Thoracic aorta (tissue), 2 donors: Measurements from ENCODE around the gene TINAGL1. TPM values are rescaled to one million over a fixed set of nuclear protein-coding genes. Genes with fewer than 3 reads are reported as not detected.

Experiments
- ATAC-seq: fragments of 150-250 bp; one replicate; pipeline ENCODE4 v1.8.0; 2017; ENCODE audit warnings: low read depth; ENCODE audit not compliant: insufficient number of reproducible peaks, low FRiP score
- DNase-seq: peaks from one replicate; pipeline ENCODE4 v3.0.0-alpha.2; 2020; ENCODE audit warnings: low spot score
- H3K27ac ChIP-seq, 2 donors: fragments of 200-600 bp; sonication (generic); 1 replicate in 1 of 2; 2 replicates in 1 of 2; pipeline ENCODE4 v1.5.1; 2016; ENCODE audit warnings: mild to moderate bottlenecking in 2 of 2, moderate library complexity in 2 of 2
- H3K27me3 ChIP-seq: fragments of 200-600 bp; sonication (generic); replicated peaks from 2 replicates; pipeline ENCODE4 v1.6.0; 2016; ENCODE audit warnings: mild to moderate bottlenecking; ENCODE audit not compliant: insufficient read depth
- H3K36me3 ChIP-seq: fragments of 200-600 bp; sonication (generic); one replicate; pipeline ENCODE4 v1.5.1; 2016
- H3K4me1 ChIP-seq, 2 donors: fragments of 200-600 bp; sonication (generic); 1 replicate in 1 of 2; 2 replicates in 1 of 2; pipeline versions ENCODE4 v1.5.1 to v1.6.0; 2016; ENCODE audit warnings: low read depth in 2 of 2, mild to moderate bottlenecking in 1 of 2; ENCODE audit not compliant: control insufficient read depth in 1 of 2
- H3K4me3 ChIP-seq: fragments of 200-600 bp; sonication (generic); 2 replicates; pipeline ENCODE4 v1.5.1; 2016; ENCODE audit warnings: mild to moderate bottlenecking
- H3K9me3 ChIP-seq: fragments of 200-600 bp; sonication (generic); 2 replicates; pipeline ENCODE4 v1.5.1; 2016
- total RNA-seq, 2 donors: library from RNA; depleted of rRNA; stranded (reverse); fragments of >200 nt; gene quantifications; one replicate each; pipeline versions ENCODE4 v1.1.0 to v1.2.3, GENCODE V29; 2016
- TF ChIP-seq, protein P1 (sequence below): fragments of 200-600 bp; sonication (generic); IDR thresholded peaks from one replicate; pipeline ENCODE4 v1.5.1; 2019; ENCODE audit warnings: antibody characterized with exemption

TINAGL1 gene
- total RNA-seq, 2 donors from 2014 or later: 581 to 1,250 TPM

DNA sequence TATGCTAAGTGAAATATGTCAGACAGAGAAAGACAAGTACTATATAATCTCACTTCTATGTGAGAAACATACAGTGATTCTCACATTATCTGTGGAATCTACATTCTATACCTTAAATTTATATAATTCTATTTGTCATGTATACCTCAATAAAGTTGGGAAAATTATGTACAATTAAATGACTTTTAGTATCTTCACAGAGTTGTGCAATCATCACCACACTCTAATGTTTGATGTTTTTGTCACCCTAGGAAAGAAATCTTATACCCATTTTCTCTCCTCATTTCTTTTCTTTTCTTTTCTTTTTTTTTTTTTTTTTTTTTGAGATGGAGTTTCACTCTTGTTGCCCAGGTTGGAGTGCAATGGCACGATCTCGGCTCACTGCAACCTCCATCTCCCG, 37.0 kb upstream of the TINAGL1 start:
- Histone ChIP-seq H3K36me3 (no peaks in the 10 kb centered on the region), H3K27ac (no peak overlapping the region), H3K27me3 (no peaks in the 10 kb centered on the region), H3K4me1 (no peaks in the 10 kb centered on the region), H3K4me3 (no peak overlapping the region), H3K9me3 (peaks cover 9% of the 10 kb centered on the region)
- ATAC-seq (no peak), DNase-seq (no peak)
- TF ChIP-seq, protein P1, sequence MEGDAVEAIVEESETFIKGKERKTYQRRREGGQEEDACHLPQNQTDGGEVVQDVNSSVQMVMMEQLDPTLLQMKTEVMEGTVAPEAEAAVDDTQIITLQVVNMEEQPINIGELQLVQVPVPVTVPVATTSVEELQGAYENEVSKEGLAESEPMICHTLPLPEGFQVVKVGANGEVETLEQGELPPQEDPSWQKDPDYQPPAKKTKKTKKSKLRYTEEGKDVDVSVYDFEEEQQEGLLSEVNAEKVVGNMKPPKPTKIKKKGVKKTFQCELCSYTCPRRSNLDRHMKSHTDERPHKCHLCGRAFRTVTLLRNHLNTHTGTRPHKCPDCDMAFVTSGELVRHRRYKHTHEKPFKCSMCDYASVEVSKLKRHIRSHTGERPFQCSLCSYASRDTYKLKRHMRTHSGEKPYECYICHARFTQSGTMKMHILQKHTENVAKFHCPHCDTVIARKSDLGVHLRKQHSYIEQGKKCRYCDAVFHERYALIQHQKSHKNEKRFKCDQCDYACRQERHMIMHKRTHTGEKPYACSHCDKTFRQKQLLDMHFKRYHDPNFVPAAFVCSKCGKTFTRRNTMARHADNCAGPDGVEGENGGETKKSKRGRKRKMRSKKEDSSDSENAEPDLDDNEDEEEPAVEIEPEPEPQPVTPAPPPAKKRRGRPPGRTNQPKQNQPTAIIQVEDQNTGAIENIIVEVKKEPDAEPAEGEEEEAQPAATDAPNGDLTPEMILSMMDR: no peak

DNA sequence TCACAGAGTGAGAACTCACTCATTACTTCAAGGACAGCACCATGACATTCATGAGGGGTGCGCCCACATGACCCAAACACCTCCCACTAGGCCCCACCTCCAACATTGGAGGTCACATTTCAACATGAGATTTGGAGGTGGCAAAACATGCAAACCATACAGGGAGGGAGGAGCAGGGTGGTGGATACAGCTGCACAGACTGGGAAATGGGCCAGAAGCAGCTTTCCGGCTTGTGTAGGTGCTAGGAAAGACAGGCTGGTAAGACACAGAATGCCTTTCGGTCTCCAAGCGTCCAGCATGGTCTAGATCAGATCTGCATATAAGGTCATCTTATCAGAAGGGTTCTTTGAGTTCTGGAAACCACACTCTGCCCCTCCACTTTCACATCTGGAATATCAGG, 35.1 kb upstream of the TINAGL1 start:
- no peak overlapping the region for H3K27ac ChIP-seq
- ATAC-seq (no peak), DNase-seq (no peak)
- no peak overlapping the region for H3K4me3 ChIP-seq
- TF ChIP-seq, protein P1: no peak
- H3K36me3 ChIP-seq: no peaks in the 10 kb centered on the region
- no peaks in the 10 kb centered on the region for H3K4me1 ChIP-seq
- H3K27me3 ChIP-seq: no peaks in the 10 kb centered on the region
- peaks cover 9% of the 10 kb centered on the region for H3K9me3 ChIP-seq

DNA sequence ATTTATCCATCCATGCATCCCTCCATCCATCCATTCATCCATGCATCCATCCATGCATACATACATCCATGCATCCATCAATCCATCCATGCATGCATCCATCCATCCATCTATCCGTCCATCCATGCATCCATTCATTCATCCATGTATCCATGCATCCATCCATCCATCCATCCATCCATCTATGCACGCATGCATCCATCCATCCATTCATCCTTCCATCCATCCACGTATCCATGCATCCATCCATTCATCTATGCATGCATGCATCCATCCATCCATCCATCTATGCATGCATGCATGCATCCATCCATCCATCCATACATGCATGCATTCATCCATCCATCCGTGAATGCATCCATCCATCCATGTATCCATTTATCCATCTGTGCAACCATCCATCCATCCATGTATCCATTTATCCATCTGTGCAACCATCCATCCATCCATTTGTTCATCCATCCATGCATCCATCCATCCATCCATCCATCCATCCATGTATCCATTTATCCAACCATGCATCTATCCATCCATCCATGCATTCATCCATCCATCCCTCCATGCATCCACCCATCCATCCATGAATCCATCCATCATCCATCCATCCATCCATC, 30.3 kb upstream of the TINAGL1 start:
- peaks cover 9% of the 10 kb centered on the region for H3K9me3 ChIP-seq
- no peaks in the 10 kb centered on the region for H3K36me3 ChIP-seq
- H3K27me3 ChIP-seq: no peaks in the 10 kb centered on the region
- no peak overlapping the region for H3K27ac ChIP-seq
- TF ChIP-seq, protein P1: no peak
- no peak overlapping the region for H3K4me3 ChIP-seq
- peaks cover 9 to 17% of the 10 kb centered on the region in 2 donors for H3K4me1 ChIP-seq
- DNase-seq (no peak), ATAC-seq (no peak)

DNA sequence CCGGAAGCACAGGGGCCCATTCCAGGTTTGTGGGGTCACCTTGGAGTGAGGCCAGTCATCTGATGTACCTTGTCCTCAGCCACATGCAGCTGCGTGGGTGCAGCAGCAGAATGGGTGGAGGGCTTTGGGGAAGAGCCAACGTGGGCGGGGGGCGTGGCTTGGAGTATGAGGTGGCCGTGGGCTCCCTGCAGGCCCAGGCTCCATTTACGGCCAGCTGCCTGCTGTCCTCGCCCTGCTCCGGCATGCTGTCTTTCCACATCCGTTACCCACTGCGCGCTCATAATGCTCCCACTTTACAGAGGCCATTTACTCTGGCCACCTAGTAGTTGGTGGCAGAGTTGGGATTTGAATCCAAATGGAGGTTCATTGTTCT, 27.8 kb upstream of the TINAGL1 start:
- no peaks in the 10 kb centered on the region for H3K36me3 ChIP-seq
- H3K9me3 ChIP-seq: no peaks in the 10 kb centered on the region
- H3K4me1 ChIP-seq: peaks cover 9 to 17% of the 10 kb centered on the region in 2 donors
- H3K27ac ChIP-seq: no peak overlapping the region
- DNase-seq: no peak
- TF ChIP-seq, protein P1: no peak
- no peaks in the 10 kb centered on the region for H3K27me3 ChIP-seq
- no peak overlapping the region for H3K4me3 ChIP-seq
- ATAC-seq: no peak

DNA sequence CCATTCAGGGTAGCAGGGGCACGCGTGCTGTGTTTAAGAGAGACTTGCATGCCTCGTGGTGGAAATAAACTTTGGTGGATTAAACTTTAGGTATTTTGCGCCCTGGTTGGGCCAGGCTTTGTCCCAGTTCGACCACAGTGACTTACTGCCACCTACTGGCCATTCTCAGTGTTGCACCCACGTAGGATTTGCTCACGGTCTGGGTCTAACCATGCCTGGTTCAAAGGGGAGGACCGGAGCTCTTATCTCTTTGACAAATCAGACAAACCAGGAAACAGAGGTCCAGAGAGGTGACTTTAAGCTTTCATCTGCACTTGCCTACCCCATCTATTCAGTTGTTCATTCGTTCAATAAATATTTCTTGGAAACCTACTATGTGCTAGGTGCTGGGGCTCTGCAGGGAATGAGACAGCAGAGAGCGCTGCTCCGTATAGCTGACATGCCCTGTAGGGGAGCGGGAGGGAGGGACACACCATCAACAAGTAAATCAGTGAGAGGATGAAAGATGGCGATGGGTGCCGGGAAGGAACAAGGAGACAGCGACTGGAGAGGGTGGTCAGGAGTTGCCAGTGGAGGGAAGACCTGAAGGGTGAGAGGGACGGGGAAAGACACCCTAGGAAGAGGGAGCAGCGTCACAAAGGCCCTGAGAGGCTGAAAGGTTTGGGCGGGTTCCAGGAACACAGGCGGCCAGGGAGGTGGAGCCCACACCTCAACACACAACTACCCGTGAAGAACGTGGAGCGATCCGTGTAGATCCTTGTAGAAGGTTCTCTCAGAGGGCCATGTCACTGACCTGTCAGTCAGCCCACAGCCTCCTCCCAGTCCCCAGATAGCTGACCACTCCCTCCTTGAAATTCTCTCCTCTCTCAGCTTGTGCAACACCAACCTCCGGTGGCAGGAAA, 27.2 kb upstream of the TINAGL1 start:
- H3K4me3 ChIP-seq: peak overlapping the region; percentile 55
- TF ChIP-seq, protein P1: peak; percentile 94
- no peak overlapping the region for H3K27ac ChIP-seq
- no peaks in the 10 kb centered on the region for H3K36me3 ChIP-seq
- no peaks in the 10 kb centered on the region for H3K9me3 ChIP-seq
- ATAC-seq: peak; percentile 95
- no peaks in the 10 kb centered on the region for H3K27me3 ChIP-seq
- peaks cover 9 to 17% of the 10 kb centered on the region in 2 donors for H3K4me1 ChIP-seq
- DNase-seq: peak; percentile 59
